Fibroblast of skin of right quadriceps (primary cell): ENCODE measurements around the gene NOXA1.
"Not testable (repeated sequence)": the region's sequence is repeated elsewhere in the genome, so short reads cannot be mapped to it uniquely, and the experiment has no call there.

ENCODE experiments used
- DNase-seq: peaks from one replicate; pipeline ENCODE4 v3.0.0-alpha.2; 2013

NOXA1 gene

GRCh38 chr9:137422604-137423513, at the start of gene NOXA1, which contains the start of gene EXD3:
Gene NOXA1, plus strand, starts transcription at chr9:137423393. Its CDS starts 137 bp downstream, at chr9:137423530.
Gene EXD3, minus strand, starts transcription at chr9:137423162. Its CDS starts 27,805 bp downstream, at chr9:137395357.
- DNase-seq = peak; percentile 91

GRCh38 chr9:137373611-137373980, 49.6 kb upstream of the NOXA1 start:
- no peak for DNase-seq

DNA sequence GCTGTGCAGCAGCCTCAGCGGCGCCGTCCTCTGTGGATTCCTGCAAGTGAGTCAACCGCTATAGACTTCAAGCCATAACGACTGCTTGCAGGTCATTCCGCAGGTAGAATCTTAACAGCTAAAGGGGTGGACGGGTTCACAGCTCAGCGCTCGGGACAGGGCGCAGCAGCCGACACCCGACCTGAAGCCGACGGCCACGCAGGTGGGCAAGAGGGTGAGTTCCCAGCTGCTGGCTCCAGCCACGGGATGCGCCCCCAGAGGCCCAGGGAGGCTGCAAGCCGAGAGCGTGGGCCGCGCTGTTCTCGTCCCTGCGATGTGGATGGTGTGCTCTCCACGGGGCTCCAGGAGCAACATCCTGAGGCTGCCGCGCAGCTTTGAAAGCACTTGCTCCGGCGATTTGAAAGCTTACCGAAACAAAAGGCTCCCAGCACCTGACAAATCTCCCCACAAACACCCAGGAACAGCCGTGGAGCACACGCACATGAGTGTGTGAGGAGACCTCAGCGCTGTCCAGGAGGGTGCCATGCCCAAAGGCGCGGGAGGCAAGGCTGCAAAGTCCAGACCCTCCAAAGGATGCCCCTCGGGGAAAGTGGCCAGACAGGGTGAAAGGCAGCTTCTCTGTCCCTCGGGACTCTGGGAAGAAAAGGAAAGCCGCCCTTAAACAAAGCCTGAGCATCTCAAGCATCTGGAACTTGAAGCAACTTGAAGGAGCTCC, 48.9 kb upstream of the NOXA1 start:
- no peak for DNase-seq

DNA sequence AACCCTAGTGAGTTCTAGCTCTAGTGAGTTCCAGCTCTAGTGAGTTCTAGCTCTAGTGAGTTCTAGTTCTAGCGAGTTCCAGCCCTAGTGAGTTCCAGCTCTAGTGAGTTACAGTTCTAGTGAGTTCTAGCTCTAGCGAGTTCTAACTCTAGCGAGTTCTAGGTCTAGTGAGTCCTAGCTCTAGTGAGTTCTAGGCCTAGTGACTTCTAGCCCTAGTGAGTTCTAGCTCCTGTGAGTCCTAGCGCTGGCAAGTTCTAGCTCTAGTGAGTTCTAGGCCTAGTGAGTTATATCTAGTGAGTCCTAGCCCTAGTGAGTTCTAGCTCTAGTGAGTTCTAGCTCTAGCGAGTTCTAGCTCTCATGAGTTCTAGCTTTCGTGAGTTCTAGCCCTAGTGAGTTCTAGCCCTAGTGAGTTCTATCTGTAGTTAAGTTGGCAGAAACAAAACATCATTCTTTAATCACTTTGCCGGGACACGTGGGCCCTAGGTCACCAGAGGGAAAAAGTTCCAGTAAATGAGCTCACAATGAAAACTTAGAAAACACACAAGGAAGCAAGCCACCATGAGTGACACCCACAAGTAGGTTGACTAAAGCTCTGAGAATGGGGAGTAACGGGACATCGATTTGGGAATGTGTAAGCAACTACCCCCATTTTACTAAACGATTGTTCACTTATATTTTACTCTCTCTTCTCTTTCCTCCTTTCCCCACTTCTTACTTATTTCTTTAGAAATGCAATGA, 47.7 kb upstream of the NOXA1 start:
- DNase-seq = no peak

- no peak for DNase-seq
Measured at GRCh38 chr9:137376386-137376785, 46.8 kb upstream of the NOXA1 start.

GRCh38 chr9:137378688-137379410, 44.3 kb upstream of the NOXA1 start:
- DNase-seq = not testable (repeated sequence)

- no peak for DNase-seq
Measured at GRCh38 chr9:137379761-137380161, 43.4 kb upstream of the NOXA1 start.

GRCh38 chr9:137380171-137380570, 43.0 kb upstream of the NOXA1 start:
- no peak for DNase-seq

GRCh38 chr9:137380606-137381005, 42.6 kb upstream of the NOXA1 start:
- no peak for DNase-seq

DNA sequence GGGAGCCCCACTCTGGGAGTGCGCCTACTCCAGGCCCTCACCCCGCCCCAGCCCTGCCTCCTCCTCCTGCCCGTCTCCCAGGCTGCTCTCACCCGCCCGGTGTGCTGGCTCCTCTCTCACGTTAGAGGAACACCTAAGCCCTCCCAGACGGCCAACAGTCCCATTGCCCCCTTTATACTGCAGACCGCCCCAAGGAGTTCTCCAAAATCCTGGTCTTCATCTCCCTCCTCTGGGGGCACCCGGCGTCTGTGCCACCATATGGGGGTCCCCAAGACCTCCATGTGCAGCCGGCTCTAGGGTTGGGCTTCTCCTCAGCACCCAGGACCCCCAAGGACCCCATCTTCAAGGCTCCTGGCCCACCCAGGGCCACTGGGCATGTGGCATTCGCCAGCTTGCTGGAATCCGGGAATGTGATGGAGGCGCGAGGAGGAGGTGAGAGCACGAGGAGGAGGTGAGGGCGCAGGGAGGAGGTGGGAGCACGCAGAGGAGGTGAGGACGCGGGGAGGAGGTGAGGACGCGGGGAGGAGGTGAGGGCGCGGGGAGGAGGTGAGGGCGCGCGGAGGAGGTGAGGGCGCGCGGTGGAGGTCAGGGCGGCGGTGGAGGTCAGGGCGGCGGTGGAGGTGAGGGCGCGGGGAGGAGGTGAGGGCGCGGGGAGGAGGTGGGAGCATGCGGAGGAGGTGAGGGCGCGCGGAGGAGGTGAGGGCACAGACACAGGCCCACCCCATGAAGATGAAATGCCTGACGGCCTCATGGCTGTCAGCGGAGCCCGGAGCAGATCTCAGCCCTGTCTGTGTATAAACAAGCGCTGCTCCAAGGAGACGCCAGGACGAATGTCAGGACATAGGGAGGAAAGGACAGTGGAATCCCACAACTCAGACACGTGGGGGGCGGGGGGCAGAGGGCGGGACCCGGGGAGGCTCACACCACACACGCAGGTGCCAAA, 41.4 kb upstream of the NOXA1 start:
- DNase-seq = no peak

DNA sequence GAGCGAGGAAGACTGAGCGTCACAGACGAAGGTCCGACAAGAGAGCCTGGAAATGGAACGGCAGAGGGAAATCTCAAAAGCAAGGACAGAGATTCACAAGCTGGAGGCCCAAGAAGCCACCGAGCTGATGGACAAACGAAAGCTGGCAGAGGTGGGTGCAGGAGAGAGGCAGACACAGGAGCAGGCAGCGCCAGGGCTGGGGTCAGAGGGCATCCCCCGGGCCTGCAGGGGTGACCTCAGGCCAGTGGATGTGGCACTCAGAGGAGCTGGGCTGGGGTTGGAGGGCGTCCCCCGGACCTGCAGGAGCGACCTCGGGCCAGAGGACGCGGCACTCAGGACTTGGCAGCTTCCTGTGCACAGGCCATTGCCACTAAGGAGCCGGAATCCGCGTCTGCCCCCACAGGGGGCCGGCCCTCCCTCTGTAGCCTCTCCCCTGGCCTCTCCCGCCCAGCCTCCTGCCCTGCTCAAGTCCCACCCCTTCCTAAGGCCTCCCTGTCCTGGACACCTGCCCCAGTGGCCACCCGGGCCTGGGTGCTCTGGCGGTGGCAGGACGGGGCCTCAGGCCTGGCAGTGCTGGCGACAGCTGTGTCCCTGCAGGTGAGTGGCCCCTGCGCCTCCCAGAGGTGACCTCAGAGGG, 40.6 kb upstream of the NOXA1 start:
- no peak for DNase-seq

- DNase-seq = no peak
Measured at GRCh38 chr9:137383081-137383783, 40.0 kb upstream of the NOXA1 start.

- DNase-seq = no peak
Measured at GRCh38 chr9:137383784-137384756, 39.1 kb upstream of the NOXA1 start.

DNA sequence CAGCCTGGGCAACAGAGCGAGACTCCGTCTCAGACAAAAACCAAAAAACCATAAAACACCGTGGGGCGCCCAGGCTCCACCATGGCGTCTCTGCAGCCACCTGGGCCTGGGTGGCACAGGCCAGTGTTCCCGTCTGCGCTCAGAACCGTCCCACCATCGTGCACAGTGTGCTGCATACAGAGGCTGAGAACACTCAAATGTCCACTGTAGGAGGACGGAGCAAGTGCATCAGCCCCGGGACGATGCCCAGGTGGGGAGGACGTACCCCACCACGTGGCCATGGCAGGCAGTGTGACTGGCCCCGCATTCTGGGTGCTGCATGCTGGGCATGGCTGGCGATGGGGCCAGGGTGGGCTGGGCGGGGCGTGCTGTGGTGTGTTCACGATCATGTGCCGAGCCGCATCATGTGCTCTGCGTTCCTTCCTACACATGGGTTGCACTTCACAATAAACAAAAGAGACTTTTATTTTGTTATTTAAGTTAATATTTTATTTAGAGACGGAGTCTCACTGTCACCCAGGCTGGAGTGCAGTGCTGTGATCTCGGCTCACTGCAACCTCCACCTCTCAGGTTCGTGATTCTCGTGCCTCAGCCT, 38.0 kb upstream of the NOXA1 start:
- no peak for DNase-seq

GRCh38 chr9:137386507-137387113, 36.6 kb upstream of the NOXA1 start:
- not testable (repeated sequence) for DNase-seq

DNA sequence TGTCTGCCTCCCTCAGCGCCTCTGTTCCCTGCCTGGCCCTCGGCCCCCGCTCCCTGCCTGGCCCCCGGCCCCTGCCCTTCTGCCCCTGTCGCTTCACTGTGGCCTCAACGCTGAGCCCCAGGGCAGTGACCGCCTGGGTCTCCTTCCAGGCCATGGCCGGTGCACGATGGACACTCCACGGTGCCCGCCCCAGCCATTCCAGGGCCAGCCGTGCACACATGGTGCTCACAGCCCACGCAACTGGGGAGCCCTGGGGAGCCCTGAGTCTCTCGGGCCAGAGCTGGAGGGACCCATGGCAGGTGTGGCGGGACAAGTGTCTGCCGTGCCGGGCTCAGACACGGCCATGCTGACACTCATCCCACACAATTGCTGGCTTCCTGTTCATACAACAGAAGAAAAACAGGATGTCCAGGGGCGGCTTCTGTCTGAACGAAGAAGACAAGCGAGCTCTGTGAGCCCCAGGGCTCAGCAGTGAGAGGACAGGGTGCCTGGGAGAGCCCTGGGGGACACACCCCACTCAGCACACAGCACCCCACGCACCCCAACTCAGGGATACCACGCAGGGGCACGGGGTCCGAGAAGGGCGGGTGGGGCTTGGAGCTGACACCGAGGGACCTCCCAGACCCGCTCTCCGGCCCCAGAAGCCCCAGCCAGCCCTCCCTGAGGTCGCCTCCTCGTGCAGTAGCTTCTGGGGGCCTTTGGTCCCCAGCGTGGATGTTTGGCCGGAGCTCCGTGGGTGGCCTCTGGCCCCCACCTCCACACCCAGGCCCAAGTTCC, 35.9 kb upstream of the NOXA1 start:
- DNase-seq = no peak

DNA sequence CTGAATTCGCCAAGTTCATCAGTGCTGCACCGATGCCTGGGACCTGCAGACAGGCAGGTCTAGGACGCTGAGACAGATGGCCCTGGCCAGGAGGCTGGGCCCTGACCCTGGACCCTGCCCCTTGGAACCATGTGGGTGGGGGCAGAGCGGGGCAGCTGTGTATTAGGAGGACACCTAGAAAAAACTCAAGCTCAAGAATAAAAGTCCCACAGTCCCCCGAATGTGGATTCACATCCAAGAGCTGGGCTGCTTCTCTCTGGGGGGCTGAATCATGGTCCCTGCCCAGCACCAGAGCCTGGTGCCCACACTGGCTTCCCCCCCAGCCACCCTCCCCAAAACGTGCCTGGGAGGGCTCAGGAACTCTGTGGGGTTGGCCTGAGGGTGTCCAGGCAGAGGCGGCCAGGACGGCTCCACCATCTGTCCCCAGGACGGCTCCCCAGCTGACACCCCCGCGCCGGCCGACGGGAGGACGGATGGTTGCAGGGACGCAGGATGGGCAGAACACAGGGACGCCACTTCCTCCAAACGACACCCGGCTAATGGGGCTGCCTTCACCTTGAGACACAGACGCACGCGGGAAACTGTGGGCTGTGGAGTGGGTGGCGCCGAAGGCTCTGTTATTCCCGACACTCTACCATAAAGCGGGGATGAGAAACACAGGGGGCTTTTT, 35.2 kb upstream of the NOXA1 start:
- DNase-seq = no peak
